Activated naive CD8-positive, alpha-beta T cell treated with anti-CD3 and anti-CD28 coated beads, Interleukin-2, amount 50 U/mL, for 16 hours (primary cell): ENCODE data around the gene ITGAX.
"Not testable (repeated sequence)": the region's sequence is repeated elsewhere in the genome, so short reads cannot be mapped to it uniquely, and the experiment has no call there.

Experiments used
- DNase-seq: peaks from one replicate; pipeline ENCODE4 v3.0.0-alpha.2; 2020; ENCODE audit warnings: low read depth, low spot score

Gene ITGAX

DNA sequence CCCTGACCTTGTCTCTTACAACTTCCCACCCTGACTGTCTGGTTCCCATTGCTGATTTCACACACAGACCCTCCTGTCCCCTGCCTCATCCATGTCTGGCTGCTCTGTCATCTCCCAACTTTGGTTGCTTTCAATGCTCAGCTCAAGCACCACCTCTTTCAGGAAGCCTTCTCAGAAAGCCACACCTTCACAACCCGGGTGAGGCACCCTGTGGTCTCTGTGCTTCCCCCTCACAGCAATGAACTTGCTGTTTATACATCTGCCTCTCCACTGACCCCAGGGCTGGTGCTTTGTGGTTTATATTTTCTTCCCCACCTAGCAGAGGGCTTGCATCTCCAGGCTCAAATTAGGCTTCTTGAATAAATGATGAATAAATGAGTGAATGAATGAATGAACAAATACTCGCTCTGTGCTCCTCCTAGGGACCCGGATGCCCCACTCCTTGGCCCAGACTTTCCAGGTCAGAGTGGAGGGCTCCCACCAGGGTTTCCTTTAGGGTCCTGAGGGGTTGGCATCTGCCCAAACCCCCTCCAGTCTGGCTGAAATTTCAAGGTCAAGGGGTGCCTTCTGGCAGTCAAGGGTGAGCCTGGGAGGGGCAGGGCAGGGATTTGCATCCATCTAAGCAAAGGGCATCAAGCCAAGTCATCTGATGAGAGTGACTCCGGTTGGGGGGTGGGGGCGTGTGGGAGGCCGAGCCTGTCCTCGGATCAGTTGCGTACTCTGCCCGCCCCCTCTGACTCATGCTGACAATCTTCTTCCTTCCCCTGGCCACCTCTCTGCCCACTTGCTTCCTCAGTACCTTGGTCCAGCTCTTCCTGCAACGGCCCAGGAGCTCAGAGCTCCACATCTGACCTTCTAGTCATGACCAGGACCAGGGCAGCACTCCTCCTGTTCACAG is at the start of gene ITGAX:
Gene ITGAX, plus strand, starts transcription at position 783 of the 898 bp plus-strand sequence. Its CDS starts 79 bp downstream, at position 862.
- peak; percentile 13 for DNase-seq

DNA sequence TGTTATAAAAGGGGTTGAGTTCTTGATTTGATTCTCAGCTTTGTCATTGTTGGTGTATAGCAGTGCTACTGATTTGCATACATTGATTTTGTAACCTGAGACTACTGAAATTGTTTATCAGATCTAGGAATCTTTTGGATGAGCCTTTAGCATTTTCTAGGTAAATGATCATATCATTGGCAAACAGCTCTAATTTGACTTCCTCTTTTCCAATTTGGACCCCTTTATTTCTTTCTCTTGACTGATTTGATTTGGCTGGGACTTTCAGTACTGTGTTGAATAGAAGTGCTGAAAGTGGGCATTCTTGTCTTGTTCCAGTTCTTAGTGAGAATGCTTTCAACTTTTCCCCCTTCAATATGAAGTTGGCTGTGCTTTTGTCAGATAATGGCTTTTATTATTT is 49.8 kb upstream of the ITGAX start:
- no peak for DNase-seq

DNA sequence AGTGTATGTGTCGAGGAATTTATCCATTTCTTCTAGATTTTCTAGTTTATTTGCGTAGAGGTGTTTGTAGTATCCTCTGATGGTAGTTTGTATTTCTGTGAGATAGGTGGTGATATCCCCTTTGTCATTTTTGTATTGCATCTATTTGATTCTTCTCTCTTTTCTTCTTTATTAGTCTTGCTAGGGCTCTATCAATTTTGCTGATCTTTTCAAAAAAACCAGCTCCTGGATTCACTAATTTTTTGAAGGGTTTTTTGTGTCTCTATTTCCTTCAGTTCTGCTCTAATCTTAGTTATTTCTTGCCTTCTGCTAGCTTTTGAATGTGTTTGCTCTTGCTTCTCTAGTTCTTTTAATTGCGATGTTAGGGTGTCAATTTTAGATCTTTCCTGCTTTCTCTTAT is 46.6 kb upstream of the ITGAX start:
- DNase-seq, result not testable (repeated sequence)

DNA sequence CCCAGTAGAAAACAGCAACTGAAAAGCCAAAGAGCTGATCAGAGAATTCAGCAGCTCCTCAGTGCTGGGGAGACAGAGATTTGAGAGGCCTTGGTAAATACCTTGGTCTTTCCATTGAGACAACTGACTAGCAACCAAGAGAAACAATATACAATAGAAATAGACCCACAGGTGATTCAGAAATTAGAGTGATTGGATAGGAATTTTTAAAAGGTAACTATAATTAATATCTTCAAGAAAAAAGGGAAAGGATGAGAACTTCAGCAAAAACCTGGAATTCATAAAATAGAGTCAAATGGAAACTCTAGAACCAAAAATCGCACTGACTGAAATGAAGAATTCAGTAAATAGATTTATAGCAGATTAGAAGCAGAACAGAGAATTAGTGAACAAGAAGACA is 32.5 kb upstream of the ITGAX start:
- DNase-seq, result no peak

DNA sequence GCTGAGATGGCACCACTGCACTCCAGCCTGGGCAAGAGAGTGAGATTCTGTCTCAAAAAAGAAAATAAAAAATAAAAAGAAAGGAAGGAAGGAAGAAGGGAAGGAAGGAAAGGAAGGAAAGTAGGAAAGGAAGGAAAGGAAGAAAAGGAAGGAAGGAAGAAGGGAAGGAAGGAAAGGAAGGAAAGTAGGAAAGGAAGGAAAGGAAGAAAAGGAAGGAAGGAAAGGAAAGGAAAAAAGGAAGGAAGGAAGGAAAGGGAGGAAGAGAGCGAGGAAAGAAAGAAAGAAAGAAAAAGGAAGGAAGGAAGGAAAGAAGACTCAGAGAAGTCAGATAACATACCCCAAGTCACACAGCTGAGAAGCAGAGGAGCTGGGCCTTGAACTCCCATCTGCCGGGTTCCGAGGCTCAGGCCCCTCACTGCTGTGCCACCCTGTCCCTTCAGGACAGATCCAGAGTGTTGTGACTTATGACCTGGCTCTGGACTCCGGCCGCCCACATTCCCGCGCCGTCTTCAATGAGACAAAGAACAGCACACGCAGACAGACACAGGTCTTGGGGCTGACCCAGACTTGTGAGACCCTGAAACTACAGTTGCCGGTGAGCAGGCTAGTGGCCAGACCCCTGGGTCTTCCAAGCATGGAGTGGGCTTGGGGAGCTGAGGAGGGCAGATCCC is 30.9 kb upstream of the ITGAX start:
- no peak for DNase-seq

DNA sequence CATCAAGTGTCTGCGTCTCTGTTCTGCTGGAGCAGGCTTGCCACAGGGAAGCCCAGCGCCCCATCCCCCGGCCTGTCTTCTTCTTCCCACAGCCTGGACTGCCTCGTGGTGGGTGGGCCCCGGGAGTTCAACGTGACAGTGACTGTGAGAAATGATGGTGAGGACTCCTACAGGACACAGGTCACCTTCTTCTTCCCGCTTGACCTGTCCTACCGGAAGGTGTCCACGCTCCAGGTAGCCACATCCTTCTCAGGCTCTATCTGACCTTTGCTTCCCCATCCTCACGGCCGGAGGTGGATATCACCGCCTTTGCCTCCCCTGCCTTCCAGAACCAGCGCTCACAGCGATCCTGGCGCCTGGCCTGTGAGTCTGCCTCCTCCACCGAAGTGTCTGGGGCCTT is 29.8 kb upstream of the ITGAX start:
- no peak for DNase-seq

DNA sequence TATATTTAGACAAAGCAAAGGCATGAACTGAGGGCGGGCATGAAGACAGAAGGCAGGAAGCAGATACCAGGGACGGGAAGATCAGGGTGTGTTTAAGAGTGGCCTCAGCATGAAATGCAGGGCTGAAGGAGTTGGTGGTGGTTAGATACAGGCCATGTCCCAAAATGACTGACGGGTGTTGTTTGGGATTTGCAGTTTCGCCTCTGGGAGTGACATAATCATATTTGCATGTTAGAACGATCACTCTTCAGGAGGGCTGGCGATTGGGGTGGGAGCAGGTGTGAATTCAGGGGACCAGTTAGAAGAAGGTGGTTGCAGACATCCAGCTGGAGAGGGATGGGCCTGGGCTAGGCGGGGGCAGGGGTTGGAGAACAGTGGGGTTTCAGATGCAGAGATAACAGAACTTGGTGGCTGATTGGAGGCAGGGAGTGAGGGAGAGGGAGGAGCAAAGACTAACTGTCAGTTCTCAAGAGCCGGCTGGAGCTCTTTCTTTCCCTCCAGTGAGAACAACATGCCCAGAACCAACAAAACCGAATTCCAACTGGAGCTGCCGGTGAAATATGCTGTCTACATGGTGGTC is 27.2 kb upstream of the ITGAX start:
- no peak for DNase-seq

DNA sequence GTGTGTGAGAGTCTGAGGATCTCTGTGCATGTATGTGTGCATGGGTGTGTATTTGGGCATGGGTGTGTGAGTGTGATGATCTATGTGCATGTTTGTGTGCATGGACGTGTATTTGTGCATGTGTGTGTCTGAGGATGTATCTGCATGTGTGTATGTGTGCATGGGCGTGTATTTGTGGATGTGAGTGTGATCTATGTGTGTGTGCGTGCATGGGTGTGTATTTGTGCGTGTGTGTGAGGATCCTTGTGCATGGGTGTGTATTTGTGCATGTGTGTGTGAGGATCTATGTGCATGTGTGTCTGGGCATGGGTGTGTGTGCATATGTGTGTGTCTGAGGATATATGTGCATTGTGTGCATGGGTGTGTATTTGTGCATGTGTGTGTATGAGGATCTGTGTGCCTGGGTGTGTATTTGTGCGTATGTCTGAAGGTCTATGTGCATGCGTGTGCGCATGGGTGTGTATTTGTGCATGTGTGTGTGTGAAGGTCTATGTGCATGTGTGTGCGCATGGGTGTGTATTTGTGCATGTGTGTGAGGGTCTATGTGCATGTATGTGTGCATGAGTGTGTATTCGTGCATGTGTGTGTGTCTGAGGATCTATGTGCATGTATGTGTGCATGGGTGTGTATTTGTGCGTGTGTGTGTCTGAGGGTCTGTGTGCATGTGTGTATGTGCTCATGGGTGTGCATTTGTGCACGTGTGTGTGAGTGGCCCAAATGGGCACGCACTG is 26.5 kb upstream of the ITGAX start:
- DNase-seq, result no peak

DNA sequence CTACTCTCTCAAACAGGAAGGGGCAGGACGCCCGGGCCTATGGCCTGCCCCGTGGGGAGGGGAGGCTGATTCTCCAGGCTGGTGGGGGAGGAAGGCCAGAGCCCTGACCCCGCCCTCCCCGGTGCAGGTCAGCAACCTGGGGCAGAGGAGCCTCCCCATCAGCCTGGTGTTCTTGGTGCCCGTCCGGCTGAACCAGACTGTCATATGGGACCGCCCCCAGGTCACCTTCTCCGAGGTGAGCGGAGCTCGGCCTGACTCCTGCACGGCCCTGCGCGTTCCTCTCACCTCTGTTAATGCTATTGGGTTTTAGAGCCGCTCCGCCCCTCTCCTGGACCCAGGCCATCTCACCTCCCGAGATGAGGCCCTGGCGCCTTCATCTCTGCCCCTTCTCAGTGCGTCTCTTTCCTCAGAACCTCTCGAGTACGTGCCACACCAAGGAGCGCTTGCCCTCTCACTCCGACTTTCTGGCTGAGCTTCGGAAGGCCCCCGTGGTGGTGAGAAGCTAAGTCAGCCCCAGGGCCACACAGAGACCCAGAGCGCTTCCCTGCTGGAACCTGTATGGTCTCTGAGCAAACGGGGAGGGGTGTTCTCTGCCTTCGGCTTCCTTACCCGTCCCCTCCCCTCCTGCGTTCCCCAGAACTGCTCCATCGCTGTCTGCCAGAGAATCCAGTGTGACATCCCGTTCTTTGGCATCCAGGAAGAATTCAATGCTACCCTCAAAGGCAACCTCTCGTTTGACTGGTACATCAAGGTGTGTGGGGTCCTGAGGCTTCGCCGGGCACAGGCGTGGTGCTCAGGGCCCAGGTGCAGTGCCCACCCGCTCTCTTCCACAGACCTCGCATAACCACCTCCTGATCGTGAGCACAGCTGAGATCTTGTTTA is 25.1 kb upstream of the ITGAX start:
- no peak for DNase-seq

DNA sequence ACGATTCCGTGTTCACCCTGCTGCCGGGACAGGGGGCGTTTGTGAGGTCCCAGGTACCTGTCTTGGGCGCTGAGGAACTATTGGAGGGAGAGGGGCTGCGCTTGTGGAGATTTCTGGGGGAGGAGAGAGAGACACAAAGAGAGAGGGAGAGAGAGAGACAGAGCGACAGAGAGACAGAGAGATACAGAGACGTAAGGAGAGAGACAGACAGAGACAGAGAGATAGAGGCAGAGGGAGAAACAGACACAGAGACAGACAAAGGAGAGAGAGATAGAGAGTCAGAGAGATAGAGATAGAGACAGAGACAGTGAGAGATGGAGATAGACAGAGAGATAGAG is 24.5 kb upstream of the ITGAX start:
- DNase-seq, result no peak

DNA sequence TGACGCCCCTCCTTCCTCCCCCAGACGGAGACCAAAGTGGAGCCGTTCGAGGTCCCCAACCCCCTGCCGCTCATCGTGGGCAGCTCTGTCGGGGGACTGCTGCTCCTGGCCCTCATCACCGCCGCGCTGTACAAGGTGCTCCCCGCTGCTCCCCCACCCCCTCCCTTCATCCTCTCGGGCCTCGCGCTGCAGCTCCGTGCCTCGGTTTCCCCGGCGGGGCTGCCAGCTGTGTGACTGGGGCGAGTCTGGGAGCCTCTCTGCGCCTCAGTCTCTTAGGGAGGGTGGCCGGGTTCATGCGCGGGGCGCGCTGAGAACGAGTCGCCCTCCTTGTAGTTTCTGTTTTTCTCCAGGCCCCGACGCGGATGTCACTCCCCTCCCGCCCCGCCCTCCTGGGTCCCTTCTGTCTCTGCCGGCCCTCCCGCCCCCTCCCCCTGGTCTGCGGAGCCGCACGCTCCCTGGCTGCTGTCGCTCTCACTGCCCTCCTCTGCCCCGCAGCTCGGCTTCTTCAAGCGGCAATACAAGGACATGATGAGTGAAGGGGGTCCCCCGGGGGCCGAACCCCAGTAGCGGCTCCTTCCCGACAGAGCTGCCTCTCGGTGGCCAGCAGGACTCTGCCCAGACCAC is 23.7 kb upstream of the ITGAX start:
- DNase-seq, result peak; percentile 21

DNA sequence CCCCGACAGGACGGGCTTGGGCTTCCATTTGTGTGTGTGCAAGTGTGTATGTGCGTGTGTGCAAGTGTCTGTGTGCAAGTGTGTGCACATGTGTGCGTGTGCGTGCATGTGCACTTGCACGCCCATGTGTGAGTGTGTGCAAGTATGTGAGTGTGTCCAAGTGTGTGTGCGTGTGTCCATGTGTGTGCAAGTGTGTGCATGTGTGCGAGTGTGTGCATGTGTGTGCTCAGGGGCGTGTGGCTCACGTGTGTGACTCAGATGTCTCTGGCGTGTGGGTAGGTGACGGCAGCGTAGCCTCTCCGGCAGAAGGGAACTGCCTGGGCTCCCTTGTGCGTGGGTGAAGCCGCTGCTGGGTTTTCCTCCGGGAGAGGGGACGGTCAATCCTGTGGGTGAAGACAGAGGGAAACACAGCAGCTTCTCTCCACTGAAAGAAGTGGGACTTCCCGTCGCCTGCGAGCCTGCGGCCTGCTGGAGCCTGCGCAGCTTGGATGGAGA is 23.1 kb upstream of the ITGAX start:
- no peak for DNase-seq

DNA sequence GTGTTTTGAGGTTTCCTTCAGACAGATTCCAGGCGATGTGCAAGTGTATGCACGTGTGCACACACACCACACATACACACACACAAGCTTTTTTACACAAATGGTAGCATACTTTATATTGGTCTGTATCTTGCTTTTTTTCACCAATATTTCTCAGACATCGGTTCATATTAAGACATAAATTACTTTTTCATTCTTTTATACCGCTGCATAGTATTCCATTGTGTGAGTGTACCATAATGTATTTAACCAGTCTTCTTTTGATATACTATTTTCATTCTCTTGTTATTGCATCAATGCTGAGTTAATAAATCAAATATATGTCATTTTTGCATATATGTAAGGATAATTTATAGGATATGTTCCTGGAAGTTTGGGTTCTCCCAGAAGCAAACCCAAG is 22.4 kb upstream of the ITGAX start:
- DNase-seq, result no peak

DNA sequence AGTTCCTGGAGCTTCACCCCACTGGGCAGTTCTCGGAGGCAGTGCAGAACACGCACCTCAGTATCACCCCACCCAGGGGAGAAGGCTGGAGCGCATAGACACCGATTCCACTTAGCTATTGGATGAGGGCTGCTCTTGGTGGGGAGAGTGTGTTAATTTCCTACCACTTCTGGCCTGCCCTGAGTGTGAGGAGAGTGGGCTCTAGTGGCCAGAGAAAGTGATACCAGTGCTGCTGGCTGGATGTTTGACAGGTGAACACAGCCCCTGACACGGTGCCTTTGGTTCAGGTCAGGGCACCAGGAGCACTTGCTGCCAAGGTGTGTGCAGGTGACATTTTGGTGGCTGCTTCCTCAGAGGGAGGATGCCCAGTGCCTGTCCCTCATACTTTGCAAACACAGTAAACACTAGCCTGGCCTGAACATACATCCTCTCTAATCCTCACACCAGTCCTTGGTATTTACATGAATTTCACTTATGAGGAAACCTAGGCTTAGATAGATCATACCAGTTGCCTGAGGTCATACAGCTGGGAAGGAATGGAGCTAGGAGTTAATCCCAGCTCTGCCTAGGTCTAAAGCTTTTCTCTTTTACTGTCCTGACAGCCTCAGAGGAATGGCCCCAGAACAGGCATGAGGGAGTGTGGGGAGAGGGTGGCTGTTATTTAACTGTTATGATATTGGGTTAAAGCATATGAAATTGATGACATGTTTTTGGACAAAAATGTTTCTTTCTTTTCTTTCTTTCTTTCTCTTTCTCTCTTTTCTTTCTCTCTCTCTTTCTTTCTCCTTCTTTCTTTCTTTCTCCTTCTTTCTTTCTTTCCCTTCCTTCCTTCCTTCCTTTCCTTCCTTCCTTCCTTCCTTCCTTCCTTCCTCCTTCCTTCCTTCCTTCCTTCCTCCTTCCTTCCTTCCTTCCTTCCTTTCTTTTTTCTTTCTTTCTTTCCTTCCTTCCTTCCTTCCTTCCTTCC is 21.0 kb upstream of the ITGAX start:
- DNase-seq, result no peak

DNA sequence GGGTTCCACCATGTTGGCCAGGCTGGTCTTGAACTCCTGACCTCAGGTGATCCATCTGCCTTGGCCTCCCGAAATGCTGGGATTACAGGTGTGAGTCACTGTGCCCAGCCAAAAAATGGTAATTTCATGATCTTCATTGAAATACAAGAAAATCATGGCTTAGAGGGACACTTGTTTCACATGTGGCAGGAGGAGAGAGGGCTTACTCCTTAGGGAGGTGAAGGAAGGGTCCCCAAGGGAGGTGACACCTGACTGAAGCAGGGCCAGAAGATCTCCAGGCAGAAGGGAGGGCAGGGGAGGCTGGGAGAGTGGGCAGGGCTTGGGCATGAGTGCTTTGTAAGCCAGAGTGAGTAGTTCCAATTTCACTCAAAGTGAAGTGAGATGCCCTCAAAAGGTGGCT is 20.0 kb upstream of the ITGAX start:
- DNase-seq, result no peak

DNA sequence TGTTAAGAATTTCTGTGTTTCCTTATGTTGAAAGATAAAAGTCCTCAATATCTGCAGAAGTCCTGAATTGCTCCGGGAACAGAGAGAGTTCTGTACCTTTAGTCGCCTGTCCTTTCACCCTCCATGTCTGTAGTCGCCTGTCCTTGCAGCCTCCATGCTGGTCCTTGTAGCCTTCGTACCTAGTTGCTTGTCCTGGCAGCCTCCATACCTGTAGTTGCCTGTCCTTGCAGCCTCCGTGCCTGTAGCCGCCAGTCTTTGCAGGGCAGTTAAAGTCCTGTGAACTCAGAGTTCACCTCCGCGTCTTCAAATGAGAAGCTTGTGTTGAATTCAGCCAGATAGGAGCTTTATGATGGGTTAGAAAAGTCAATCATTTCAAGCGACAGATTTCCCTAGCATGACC is 19.5 kb upstream of the ITGAX start:
- no peak for DNase-seq

DNA sequence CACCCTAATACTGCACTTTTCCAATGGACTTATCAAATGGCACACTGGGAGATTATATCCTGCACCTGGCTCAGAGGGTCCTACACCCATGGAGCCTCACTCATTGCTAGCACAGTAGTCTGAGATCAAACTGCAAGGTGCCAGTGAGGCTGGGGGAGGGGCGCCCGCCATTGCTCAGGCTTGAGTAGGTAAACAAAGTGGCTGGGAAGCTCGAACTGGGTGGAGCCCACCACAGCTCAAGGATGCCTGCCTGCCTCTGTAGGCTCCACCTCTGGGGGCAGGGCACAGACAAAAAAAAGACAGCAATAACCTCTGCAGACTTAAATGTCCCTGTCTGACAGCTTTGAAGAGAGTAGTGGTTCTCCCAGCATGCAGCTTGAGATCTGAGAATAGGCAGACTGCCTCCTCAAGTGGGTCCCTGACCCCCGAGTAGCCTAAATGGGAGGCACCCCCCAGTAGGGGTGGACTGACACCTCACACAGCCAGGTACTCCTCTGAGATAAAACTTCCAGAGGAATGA is 16.8 kb upstream of the ITGAX start:
- DNase-seq, result not testable (repeated sequence)

DNA sequence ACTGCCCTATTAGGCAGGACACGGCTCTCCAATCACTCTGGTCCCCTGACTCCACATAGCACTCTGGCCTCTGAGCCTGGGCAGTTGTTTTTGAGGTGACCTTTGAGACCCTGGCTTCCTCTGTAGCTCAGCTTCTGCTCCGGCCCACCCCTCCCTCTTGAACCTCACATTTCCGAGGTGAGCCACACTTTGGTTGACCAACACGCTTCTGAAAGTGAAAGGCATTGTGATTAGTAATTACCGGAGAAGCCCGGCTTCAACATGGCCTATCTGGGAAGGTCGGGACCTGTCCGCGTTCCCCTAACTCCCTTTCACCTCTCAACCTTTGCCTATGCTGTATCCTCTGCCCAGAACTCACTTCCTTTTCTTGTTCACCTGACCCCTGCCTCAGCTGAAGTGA is 10.3 kb upstream of the ITGAX start:
- no peak for DNase-seq

DNA sequence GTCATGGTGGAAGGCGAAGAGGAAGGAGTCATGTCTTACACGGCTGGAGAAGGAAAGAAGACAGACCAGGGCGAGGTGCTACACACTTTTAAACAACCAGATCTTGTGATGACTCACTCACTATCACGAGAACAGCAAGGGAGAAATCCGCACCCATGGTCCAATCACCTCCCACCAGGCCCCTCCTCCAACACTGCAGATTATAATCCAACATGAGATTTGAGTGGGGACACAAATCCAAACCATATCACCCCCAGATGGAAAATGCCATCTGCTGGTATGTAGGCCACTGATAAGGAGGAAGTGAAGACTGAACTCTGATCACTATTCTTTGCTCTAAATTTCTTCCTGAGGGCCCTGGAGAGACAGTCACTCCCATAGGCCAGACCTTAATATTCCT is 7.5 kb upstream of the ITGAX start:
- no peak for DNase-seq
